Kidney epithelial cell (primary cell): ENCODE measurements around the gene CLK3. TPM values are rescaled to one million over a fixed set of nuclear protein-coding genes. Genes with fewer than 3 reads are reported as not detected.

Experiments used
- DNase-seq: peaks from one replicate; pipeline ENCODE4 v3.0.0-alpha.2; 2010; ENCODE audit warnings: low read depth
- H3K27me3 ChIP-seq: 2 replicates; pipeline ENCODE4 v1.6.0; 2011; ENCODE audit warnings: low read length; ENCODE audit not compliant: control insufficient read depth, insufficient read depth
- H3K36me3 ChIP-seq: 2 replicates; pipeline ENCODE4 v1.5.1; 2011; ENCODE audit warnings: low read length; ENCODE audit not compliant: control insufficient read depth, insufficient read depth
- H3K4me3 ChIP-seq: 2 replicates; pipeline ENCODE4 v1.5.1; 2011; ENCODE audit warnings: low read depth, mild to moderate bottlenecking, control low read depth, low read length
- CTCF ChIP-seq: IDR thresholded peaks from 2 replicates; pipeline ENCODE4 v1.5.1; 2011; ENCODE audit warnings: mild to moderate bottlenecking, moderate library complexity, low read length, control low read depth, inconsistent platforms; ENCODE audit not compliant: insufficient read depth, poor library complexity, severe bottlenecking
- total RNA-seq: library from RNA; depleted of rRNA; stranded (reverse); fragments of >200 nt; gene quantifications from 2 replicates; pipeline ENCODE4 v1.2.3, GENCODE V29; 2015

CLK3 gene
- total RNA-seq, 1 donor from 2014 or later, result 104 TPM

GRCh38 chr15:74648051-74648842, 32.6 kb downstream of the CLK3 start:
- Histone ChIP-seq H3K27me3 (no peaks in the 10 kb centered on the region), H3K36me3 (no peaks in the 10 kb centered on the region), H3K4me3 (no peak overlapping the region)
- DNase-seq, result no peak
- TF ChIP-seq CTCF, result no peak

- no peaks in the 10 kb centered on the region for H3K36me3 ChIP-seq
- TF ChIP-seq CTCF, result no peak
- no peak overlapping the region for H3K4me3 ChIP-seq
- DNase-seq, result peak; percentile 60
- no peaks in the 10 kb centered on the region for H3K27me3 ChIP-seq
These were observed 35.7 kb downstream of the CLK3 start for GRCh38 chr15:74651242-74651741.

GRCh38 chr15:74653426-74654102, 37.9 kb downstream of the CLK3 start:
- DNase-seq, result peak; percentile 58

GRCh38 chr15:74655424-74655823, 39.8 kb downstream of the CLK3 start:
- H3K4me3 ChIP-seq, result no peak overlapping the region
- TF ChIP-seq CTCF, result no peak
- no peak for DNase-seq
- no peaks in the 10 kb centered on the region for H3K36me3 ChIP-seq
- no peaks in the 10 kb centered on the region for H3K27me3 ChIP-seq

More at GRCh38 chr15:74653426-74654102, 37.9 kb downstream of the CLK3 start:
- H3K27me3 ChIP-seq, result no peaks in the 10 kb centered on the region
- no peak overlapping the region for H3K4me3 ChIP-seq
- no peaks in the 10 kb centered on the region for H3K36me3 ChIP-seq
- TF ChIP-seq CTCF, result no peak

- no peak for TF ChIP-seq CTCF
- DNase-seq, result no peak
- Histone ChIP-seq H3K27me3 (no peaks in the 10 kb centered on the region), H3K4me3 (no peak overlapping the region), H3K36me3 (no peaks in the 10 kb centered on the region)
These were observed 41.4 kb downstream of the CLK3 start for GRCh38 chr15:74656935-74657535.
